Tibial artery (tissue), 4 donors: Measurements from ENCODE around the gene TREML2.

Source experiments
- DNase-seq, 2 donors: peaks; one replicate each; pipeline ENCODE4 v3.0.0-alpha.2; 2019
- H3K27ac ChIP-seq, 2 donors: fragments of 200-600 bp; sonication (generic) in 1 of 2; 1 replicate in 1 of 2; 2 replicates in 1 of 2; pipeline ENCODE4 v1.5.1; 2018 to 2019; ENCODE audit warnings: mild to moderate bottlenecking in 1 of 2
- H3K27me3 ChIP-seq, 2 donors: fragments of 200-600 bp; sonication (generic) in 1 of 2; one replicate each; pipeline versions ENCODE4 v1.5.1 to v1.6.0; 2016 to 2019
- H3K36me3 ChIP-seq, 3 donors: fragments of 200-600 bp; sonication (generic) in 2 of 3; one replicate each; pipeline ENCODE4 v1.5.1; 2016 to 2019; ENCODE audit warnings: mild to moderate bottlenecking in 2 of 3
- H3K4me1 ChIP-seq, 4 donors: fragments of 200-600 bp; sonication (generic) in 2 of 4; 1 replicate in 3 of 4; 2 replicates in 1 of 4; pipeline ENCODE4 v1.5.1; 2016 to 2019
- H3K4me3 ChIP-seq, 2 donors: fragments of 200-600 bp; sonication (generic) in 1 of 2; 1 replicate in 1 of 2; 2 replicates in 1 of 2; pipeline ENCODE4 v1.5.1; 2018 to 2019; ENCODE audit warnings: mild to moderate bottlenecking in 2 of 2
- H3K9me3 ChIP-seq, 3 donors: fragments of 200-600 bp; sonication (generic) in 1 of 3; one replicate each; pipeline ENCODE4 v1.5.1; 2016 to 2019
- intact Hi-C: fragments of 100-400 bp; cut with DNase I; formaldehyde crosslinking; loops from one replicate; pipeline ENCODE4 v1.15.0; 2023; ENCODE audit warnings: low total_unique reads
- TF ChIP-seq, protein P1 (sequence below), 2 experiments: fragments of 200-600 bp in 1 of 2; fragments of 450-650 bp in 1 of 2; IDR thresholded peaks; one replicate each; pipeline ENCODE4 v1.5.1; 2017 to 2019; ENCODE audit warnings: antibody characterized with exemption in 2 of 2, mild to moderate bottlenecking in 1 of 2, moderate library complexity in 1 of 2

Gene TREML2

GRCh38 chr6:41157323-41157722 lies 43.6 kb downstream of the TREML2 start:
- no peaks in the 10 kb centered on the region for H3K4me1 ChIP-seq
- intact Hi-C loops, result no loop called here
- peak in 1 of 2 donors; percentile 22 for DNase-seq

DNA sequence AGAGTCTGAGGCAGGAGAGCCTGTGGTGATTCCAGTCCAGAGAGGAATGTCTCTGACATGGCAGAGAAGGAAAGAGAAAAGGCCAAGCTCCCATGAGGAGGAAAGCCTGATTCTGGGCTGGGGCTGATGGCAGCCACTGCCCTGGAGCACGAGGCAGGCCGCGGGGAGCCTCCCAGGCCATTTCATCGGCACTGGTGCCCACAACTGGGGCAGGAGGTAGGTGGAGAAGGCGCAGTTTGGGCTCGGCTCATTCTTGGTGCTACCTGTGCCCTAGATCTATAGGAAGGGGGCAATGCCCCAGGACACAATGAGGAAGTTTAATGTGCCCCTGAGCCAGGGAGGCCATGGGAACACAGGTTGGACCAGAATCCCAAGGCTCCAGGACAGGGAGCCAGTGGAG lies 44.2 kb downstream of the TREML2 start:
- TF ChIP-seq, protein P1, sequence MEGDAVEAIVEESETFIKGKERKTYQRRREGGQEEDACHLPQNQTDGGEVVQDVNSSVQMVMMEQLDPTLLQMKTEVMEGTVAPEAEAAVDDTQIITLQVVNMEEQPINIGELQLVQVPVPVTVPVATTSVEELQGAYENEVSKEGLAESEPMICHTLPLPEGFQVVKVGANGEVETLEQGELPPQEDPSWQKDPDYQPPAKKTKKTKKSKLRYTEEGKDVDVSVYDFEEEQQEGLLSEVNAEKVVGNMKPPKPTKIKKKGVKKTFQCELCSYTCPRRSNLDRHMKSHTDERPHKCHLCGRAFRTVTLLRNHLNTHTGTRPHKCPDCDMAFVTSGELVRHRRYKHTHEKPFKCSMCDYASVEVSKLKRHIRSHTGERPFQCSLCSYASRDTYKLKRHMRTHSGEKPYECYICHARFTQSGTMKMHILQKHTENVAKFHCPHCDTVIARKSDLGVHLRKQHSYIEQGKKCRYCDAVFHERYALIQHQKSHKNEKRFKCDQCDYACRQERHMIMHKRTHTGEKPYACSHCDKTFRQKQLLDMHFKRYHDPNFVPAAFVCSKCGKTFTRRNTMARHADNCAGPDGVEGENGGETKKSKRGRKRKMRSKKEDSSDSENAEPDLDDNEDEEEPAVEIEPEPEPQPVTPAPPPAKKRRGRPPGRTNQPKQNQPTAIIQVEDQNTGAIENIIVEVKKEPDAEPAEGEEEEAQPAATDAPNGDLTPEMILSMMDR (IDR thresholded peaks at IDR 0.05), result no peak
- intact Hi-C loops, result no loop called here
- H3K4me1 ChIP-seq, result no peaks in the 10 kb centered on the region
- H3K27me3 ChIP-seq, result peaks cover 0 to 20% of the 10 kb centered on the region in 2 donors
- DNase-seq, result no peak
- no peak overlapping the region for H3K4me3 ChIP-seq
- H3K27ac ChIP-seq, result no peak overlapping the region
- H3K9me3 ChIP-seq, result no peaks in the 10 kb centered on the region
- H3K36me3 ChIP-seq, result no peaks in the 10 kb centered on the region

More at GRCh38 chr6:41157323-41157722, 43.6 kb downstream of the TREML2 start:
- Histone ChIP-seq H3K9me3 (no peaks in the 10 kb centered on the region), H3K36me3 (no peaks in the 10 kb centered on the region), H3K4me3 (no peak overlapping the region), H3K27me3 (peaks cover 0 to 22% of the 10 kb centered on the region in 2 donors), H3K27ac (no peak overlapping the region)
- TF ChIP-seq, protein P1 (IDR thresholded peaks at IDR 0.05), result no peak

GRCh38 chr6:41156001-41156400 lies 44.9 kb downstream of the TREML2 start:
- H3K4me1 ChIP-seq, result no peaks in the 10 kb centered on the region
- intact Hi-C loops, result no loop called here
- DNase-seq, result no peak
- TF ChIP-seq, protein P1 (IDR thresholded peaks at IDR 0.05), result no peak
- H3K27me3 ChIP-seq, result peaks cover 0 to 12% of the 10 kb centered on the region in 2 donors
- H3K9me3 ChIP-seq, result no peaks in the 10 kb centered on the region
- no peaks in the 10 kb centered on the region for H3K36me3 ChIP-seq
- H3K27ac ChIP-seq, result no peak overlapping the region
- H3K4me3 ChIP-seq, result no peak overlapping the region

DNA sequence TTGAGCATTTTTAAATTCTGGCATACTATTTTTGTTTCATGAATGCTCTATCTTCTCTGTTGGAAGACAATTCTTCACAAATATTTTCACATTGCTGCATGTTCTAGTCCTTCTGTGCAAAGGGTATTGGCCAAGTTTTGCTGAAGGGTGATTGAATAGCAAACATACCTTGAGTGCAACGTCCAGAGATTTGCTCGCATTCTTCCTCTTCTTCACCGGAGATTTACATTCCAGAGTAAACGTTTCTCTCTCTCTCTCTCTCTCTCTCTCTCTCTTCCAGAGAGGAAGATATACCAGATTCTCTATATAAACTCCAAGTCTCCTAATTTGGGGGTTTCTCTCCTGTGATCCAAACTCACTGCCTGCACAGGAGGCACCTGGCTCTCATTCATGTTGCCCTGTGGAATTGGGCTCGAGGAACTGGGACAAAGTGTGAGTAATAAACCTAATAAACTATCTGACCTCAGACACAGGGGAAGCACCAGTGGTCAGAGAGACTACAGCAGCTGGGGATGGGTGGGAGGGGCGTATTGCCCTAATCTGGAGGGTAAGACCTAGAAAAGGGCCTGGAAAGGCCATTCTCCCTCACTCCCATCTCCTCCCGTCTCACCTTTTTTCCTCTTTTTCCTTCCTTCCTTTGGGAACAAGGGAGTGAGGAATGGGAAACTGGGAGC lies 45.7 kb downstream of the TREML2 start:
- H3K27me3 ChIP-seq, result peaks cover 0 to 11% of the 10 kb centered on the region in 2 donors
- no peak for DNase-seq
- H3K36me3 ChIP-seq, result peaks cover 0 to 1% (median 0%) of the 10 kb centered on the region in 3 donors
- intact Hi-C loops, result no loop called here
- H3K27ac ChIP-seq, result no peak overlapping the region
- H3K9me3 ChIP-seq, result no peaks in the 10 kb centered on the region
- no peak overlapping the region for H3K4me3 ChIP-seq
- TF ChIP-seq, protein P1 (IDR thresholded peaks at IDR 0.05), result no peak
- H3K4me1 ChIP-seq, result no peaks in the 10 kb centered on the region

DNA sequence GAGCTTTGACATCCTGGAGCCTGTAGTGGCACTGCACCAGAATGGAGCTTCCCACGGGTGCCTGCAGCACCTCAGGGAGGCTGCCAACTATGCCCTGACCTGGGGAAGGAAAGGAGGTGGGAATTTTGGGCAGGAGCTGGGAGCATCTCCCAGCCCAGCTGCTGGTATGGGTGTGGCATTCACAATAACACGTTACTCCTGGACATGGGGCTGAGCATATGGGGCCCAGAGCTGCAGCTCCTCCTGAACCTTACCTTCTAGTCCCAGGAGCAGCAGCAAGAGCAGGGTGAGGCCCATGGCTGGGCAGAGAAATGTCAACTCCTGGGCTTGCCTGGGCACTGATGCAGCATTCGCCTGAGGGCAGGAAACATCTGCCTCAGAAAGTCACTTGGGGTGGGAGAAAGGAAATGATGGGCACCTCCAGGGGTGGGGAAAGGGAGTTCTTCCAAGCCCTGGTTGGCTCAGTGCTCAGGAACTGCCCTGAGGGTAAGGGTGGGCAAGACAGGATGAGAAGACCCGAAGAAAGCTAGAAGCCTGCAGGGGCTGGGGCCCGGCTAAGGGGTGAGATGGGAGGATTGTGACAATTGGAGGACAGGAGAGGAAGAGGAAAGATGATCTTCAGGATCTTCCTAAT lies 46.8 kb downstream of the TREML2 start, which contains the start of gene TREML1:
TSS of gene TREML1 (minus strand) at position 356 of the 634 bp plus-strand sequence. CDS start at position 297, 59 bp downstream.
- H3K36me3 ChIP-seq, result peaks cover 0 to 7% (median 0%) of the 10 kb centered on the region in 3 donors
- H3K27me3 ChIP-seq, result peaks cover 0 to 6% of the 10 kb centered on the region in 2 donors
- H3K4me1 ChIP-seq, result no peaks in the 10 kb centered on the region
- no peak within 1 kb of the TSS for H3K4me3 ChIP-seq
- H3K27ac ChIP-seq, result no peak within 1 kb of the TSS
- DNase-seq, result no peak
- TF ChIP-seq, protein P1 (IDR thresholded peaks at IDR 0.05), result no peak
- H3K9me3 ChIP-seq, result no peaks in the 10 kb centered on the region
- intact Hi-C loops, result no loop called here
